LNCaP clone FGC (cell line): ENCODE measurements around the gene CRYBA4.

Source experiments
- DNase-seq: peaks from one replicate; pipeline ENCODE4 v3.0.0-alpha.2; 2011; ENCODE audit warnings: low read depth
- H3K4me3 ChIP-seq: 2 replicates; pipeline ENCODE4 v1.5.1; 2011; ENCODE audit warnings: mild to moderate bottlenecking, low read depth, low read length, control low read depth
- TF ChIP-seq, protein P1 (sequence below): IDR thresholded peaks from 2 replicates; pipeline ENCODE4 v1.5.1; 2012; ENCODE audit warnings: mild to moderate bottlenecking; ENCODE audit not compliant: control insufficient read depth, insufficient read depth; ENCODE audit errors: extremely low read depth

The CRYBA4 gene

DNA sequence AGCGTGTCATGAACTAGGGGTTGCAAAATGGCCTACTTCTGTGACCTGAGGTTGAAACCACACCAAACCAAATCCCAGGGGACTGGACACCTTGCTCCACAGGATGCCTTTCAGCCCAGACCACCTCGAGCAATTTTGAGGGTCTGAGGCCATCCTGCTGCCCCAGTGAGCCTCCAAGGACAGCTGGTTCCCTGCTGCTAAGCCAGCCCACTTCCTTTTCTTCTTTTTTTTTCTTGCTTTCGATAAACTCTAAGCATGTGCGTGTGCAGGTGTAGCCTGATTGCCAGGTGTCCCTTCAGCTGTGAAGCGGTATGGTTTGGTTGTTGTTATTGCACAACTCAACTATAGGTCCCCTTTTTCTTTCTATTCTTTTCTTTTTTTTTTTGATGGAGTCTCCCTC lies 6.6 kb upstream of the CRYBA4 start:
- no peak overlapping the region for H3K4me3 ChIP-seq
- no peak for DNase-seq
- TF ChIP-seq, protein P1, sequence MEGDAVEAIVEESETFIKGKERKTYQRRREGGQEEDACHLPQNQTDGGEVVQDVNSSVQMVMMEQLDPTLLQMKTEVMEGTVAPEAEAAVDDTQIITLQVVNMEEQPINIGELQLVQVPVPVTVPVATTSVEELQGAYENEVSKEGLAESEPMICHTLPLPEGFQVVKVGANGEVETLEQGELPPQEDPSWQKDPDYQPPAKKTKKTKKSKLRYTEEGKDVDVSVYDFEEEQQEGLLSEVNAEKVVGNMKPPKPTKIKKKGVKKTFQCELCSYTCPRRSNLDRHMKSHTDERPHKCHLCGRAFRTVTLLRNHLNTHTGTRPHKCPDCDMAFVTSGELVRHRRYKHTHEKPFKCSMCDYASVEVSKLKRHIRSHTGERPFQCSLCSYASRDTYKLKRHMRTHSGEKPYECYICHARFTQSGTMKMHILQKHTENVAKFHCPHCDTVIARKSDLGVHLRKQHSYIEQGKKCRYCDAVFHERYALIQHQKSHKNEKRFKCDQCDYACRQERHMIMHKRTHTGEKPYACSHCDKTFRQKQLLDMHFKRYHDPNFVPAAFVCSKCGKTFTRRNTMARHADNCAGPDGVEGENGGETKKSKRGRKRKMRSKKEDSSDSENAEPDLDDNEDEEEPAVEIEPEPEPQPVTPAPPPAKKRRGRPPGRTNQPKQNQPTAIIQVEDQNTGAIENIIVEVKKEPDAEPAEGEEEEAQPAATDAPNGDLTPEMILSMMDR = no peak

DNA sequence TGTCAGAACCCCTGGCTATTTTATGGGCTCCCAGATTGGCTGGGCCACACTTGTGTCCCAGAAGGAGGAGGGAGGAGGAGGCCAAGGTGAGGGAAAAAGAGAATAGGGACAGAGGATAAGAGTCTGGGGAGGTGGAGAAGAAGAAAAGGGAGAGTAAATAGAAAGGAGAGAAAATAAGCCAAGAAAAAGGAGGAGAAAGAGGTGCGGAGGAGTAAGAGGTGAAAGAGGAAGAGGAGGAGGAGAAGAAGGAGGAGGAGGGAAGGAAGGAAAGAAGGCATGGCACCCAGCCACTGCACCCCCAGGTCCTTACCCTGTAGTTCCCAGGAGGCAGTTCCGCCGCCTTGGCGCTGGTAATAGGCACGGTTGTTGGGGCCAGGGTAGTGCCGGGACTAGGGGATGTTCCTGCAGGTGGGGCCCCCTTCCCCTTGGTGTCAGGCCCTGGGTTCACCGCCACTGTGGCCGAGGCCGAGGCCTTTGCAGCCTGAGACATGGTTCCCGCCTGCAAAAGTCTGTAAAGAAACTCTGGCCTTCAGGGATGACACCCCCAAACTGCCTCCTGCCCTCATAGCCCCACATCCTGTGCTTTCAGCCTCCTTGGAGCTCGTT lies 5.8 kb upstream of the CRYBA4 start:
- no peak for DNase-seq
- TF ChIP-seq, protein P1 = no peak
- H3K4me3 ChIP-seq = no peak overlapping the region

DNA sequence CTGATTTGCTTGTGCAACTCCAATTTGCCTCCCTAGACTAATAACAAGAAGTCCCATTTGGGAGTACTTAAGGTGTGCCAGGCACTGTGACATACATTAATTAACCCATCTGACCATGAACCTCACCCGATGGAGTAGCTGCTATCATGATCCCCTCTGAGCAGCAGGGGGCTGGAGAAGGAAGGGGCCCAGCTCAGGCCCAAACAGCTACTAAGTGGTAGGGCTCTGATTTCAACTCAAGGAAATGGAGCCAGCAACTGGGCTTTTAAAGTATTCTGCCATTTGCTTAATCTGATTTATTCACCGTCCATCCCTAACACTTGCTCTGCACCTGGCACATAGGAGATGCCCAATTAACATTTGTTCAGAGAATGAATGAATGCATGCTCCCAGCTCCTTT lies 5.1 kb upstream of the CRYBA4 start:
- TF ChIP-seq, protein P1 = no peak
- no peak for DNase-seq
- no peak overlapping the region for H3K4me3 ChIP-seq

DNA sequence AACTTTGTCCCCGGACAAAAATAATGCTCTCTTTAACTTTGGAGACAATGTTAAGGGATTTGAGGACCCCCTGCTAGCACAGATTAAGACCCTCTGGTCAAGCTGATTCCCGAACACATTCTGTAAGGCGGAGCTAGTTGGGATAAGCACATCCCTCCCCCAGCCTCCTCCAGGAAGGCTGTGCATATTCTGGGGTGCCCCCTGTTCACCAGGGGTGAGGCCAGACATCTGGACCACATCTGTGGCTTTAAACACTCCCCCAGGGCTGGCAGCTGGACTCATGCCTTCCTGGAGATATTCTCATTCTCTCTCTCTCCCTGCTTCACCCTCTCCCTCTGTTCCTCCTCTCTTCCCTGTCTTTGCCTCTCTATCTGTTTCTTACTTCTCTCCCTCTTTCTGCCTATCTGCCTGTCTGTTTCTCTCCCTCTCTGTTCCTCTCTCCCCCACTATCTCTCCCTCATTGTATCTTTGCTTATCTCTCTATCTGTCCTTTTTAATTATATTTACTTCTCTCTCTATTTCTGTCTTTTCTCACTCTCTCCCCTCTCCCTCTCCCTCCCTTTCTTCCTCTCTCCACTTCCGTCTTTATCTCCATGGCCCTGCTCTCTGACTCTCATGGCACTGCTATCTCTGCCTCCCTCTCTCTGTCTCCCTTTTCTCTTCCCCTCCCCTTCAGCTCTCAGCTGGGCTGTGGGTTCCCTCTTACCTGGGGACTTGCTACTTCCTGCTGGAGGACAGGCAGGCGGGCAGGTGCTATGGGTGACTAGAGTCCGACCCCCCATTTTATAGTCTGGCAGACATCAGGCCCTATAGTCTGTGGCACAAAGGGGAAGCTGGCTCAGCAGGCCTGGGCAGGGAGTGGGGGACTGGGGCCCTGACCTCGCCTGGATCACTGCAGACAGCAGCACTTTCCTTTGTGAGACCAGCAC lies 4.2 kb upstream of the CRYBA4 start, which contains the start of gene CRYBB1:
Gene CRYBB1, minus strand, starts transcription at position 757 of the 929 bp plus-strand sequence. CDS start 1,708 bp downstream, outside the sequence.
- TF ChIP-seq, protein P1 = no peak
- no peak for DNase-seq
- H3K4me3 ChIP-seq = no peak within 1 kb of the TSS

DNA sequence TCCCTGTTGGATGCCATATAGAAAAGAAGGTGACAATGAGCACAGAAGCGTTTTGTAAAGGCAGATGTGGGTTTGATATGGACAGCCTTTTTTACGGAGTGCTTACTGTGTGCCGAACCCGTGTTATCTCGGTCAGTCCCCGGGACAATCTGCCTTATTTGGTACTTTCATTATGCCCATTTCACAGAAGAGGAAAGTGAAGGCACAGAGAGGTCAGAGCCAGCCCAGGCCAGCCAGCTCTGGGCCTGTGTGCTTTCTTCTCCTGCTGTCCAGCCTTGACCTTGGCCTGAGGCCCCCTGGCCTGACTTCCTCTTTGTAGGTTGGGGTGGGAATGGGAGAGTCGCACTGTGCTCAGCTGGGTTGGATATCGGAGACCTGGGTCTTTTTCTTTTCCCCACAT lies 3.3 kb upstream of the CRYBA4 start:
- DNase-seq = no peak
- H3K4me3 ChIP-seq = no peak overlapping the region
- TF ChIP-seq, protein P1 = no peak

DNA sequence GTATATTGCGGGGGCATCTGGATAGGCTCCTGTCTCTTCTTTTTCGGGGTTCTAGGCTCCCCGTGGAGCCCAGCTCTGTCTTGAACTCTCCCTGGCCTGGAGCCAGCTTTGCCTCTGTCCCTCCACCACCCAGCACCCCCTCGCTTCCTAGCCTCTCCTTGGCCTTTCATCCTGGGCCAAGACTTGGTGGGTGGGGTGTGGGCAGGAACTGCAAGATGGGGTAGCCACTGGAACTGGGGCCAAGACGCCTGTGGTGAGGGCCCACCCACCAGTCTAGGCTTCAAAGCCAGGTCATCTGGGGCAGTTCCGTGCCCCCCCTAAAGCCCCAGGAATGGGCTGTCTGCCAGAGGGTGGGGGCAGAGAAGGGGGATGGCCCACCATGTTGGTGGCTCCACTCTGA lies 2.3 kb upstream of the CRYBA4 start:
- TF ChIP-seq, protein P1 = no peak
- no peak for DNase-seq
- no peak overlapping the region for H3K4me3 ChIP-seq
